GM21360 (cell line): Measurements from ENCODE around the gene MRGPRE.

Experiments
- ATAC-seq: cut with Tn5 transposase; IDR thresholded peaks from one replicate; pipeline ENCODE4 v1.9.1; 2021; ENCODE audit warnings: mild to moderate bottlenecking, moderate library complexity; ENCODE audit not compliant: unreplicated experiment

Gene MRGPRE

DNA sequence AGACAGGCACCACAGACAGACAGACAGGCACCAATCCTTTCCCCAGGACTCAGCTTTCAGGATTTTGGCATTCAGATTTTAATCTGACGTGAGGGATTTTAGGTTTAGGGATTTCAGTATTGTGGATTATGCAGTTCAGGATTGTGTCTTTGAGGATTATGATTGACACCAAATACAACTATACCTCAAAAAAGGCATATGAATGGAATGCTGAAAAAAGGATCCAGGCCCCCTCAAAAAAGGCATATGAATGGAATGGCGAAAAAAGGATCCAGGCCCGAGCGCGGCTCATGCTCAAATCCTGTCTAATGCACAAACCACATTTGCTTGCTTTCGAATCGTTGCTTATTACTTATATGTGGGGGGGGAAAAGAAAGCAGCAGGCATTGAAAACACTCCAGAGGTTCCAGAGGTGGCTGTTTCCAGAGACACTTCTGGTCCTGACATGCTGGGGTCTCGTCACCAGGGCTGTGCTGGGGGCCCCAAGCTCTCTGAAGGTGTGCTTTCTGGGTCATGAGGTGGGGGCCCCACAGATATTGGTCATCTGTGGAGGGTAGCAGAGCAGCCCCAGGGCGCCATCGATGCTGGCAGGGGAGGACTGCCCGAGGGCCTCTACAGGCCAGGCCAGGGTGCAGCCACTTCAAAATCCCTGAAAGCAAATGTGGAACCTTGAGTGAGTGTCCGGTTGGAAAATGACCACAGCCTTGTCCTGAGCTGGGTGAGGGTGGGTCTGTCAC is 50.3 kb downstream of the MRGPRE start:
- ATAC-seq = no peak

DNA sequence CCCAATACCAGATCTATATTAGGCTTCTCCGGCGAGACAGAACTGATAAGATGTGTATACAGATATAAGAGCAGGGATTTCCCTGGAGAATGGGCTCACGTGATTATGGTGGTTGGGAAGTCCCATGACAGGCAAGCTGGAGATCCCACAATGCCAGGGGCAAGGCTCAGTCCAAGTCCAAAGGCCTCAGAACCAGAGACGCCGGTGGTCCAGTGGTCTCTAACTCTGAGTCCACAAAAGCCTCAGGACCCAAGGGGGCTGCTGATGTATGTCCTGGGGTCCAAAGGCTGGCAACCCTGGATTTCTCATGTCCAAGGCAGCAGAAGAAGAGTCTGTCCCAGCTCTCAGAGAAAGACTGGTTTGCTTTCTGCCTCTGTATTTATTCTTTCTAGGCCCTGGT is 51.3 kb downstream of the MRGPRE start:
- ATAC-seq = no peak

DNA sequence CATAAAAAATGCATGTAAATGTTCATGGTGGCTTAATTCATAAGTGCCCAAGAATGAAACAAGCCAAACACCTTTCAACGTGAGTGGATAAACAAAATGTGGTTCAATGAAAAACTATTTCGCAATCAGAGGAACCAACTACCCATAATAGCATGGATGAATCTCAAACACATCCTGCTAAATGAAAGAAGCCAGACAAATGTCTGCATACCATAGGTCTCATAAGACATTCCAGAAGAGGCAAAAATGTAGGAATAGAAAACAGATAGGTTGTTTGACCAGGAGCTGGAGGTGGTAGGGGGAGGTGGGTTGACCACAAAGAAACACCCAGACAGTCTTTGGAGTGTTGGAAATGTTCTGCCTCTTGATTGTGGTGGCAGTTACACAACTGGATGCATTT is 53.9 kb downstream of the MRGPRE start:
- no peak for ATAC-seq

DNA sequence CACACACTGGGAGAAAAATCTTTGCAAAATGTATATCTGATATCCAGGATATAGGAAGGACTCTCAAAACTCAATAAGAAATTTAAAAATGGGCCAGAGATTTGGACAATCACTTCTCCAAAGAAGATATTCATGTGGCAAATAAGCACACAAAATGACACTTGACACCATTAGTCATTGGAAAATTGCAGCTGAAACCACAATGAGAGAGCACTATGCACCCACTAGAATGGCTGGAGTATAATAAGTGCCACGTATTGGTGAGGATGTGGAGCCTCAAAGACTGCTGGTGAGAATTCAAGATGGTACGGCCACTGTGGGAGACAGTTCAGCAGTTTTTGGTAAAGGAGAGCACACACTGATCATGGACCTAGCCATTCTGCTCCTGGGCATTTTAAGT is 54.3 kb downstream of the MRGPRE start:
- ATAC-seq = no peak
